ENCODE results near the gene C20orf202.

DNA sequence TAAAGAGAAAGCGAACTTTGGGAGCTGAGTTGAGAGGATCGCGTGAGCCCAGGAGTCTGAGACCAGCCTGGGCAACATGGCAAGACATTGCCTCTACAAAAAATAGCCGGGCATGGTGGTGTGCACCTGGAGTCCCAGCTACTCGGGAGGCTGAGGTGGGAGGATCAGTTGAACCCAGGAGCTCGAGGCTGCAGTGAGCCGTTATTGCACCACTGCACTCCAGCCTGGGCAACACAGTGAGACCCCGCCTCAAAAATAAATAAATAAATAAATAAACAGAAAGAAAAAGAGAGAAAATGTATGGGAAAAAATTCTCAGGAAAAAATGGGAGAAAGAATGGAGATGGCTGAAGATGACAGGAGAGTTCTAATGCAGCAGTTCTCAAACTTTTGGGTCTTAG is 2.5 kb downstream of the C20orf202 start:
- TF ChIP-seq, protein P1, sequence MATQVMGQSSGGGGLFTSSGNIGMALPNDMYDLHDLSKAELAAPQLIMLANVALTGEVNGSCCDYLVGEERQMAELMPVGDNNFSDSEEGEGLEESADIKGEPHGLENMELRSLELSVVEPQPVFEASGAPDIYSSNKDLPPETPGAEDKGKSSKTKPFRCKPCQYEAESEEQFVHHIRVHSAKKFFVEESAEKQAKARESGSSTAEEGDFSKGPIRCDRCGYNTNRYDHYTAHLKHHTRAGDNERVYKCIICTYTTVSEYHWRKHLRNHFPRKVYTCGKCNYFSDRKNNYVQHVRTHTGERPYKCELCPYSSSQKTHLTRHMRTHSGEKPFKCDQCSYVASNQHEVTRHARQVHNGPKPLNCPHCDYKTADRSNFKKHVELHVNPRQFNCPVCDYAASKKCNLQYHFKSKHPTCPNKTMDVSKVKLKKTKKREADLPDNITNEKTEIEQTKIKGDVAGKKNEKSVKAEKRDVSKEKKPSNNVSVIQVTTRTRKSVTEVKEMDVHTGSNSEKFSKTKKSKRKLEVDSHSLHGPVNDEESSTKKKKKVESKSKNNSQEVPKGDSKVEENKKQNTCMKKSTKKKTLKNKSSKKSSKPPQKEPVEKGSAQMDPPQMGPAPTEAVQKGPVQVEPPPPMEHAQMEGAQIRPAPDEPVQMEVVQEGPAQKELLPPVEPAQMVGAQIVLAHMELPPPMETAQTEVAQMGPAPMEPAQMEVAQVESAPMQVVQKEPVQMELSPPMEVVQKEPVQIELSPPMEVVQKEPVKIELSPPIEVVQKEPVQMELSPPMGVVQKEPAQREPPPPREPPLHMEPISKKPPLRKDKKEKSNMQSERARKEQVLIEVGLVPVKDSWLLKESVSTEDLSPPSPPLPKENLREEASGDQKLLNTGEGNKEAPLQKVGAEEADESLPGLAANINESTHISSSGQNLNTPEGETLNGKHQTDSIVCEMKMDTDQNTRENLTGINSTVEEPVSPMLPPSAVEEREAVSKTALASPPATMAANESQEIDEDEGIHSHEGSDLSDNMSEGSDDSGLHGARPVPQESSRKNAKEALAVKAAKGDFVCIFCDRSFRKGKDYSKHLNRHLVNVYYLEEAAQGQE (IDR thresholded peaks at IDR 0.05; ENCODE audit: low read depth, low read length), result no peak
- TF ChIP-seq NFIC (IDR thresholded peaks at IDR 0.05; ENCODE audit: borderline replicate concordance) (no peak), ELF1 (IDR thresholded peaks at IDR 0.05) (no peak)
- TF ChIP-seq, protein P2, sequence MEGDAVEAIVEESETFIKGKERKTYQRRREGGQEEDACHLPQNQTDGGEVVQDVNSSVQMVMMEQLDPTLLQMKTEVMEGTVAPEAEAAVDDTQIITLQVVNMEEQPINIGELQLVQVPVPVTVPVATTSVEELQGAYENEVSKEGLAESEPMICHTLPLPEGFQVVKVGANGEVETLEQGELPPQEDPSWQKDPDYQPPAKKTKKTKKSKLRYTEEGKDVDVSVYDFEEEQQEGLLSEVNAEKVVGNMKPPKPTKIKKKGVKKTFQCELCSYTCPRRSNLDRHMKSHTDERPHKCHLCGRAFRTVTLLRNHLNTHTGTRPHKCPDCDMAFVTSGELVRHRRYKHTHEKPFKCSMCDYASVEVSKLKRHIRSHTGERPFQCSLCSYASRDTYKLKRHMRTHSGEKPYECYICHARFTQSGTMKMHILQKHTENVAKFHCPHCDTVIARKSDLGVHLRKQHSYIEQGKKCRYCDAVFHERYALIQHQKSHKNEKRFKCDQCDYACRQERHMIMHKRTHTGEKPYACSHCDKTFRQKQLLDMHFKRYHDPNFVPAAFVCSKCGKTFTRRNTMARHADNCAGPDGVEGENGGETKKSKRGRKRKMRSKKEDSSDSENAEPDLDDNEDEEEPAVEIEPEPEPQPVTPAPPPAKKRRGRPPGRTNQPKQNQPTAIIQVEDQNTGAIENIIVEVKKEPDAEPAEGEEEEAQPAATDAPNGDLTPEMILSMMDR (IDR thresholded peaks at IDR 0.05), result no peak
- TF ChIP-seq, protein P3, sequence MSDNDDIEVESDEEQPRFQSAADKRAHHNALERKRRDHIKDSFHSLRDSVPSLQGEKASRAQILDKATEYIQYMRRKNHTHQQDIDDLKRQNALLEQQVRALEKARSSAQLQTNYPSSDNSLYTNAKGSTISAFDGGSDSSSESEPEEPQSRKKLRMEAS (IDR thresholded peaks at IDR 0.05; ENCODE audit: low read depth), result no peak

All from SK-N-SH (cell line).